Upper lobe of left lung (tissue), 4 donors: ENCODE measurements around the gene TUBGCP6.

Experiments used
- POLR2A ChIP-seq, 4 donors: fragments of 450-650 bp; IDR thresholded peaks; one replicate each; pipeline ENCODE4 v1.5.1; 2016 to 2017; ENCODE audit warnings: antibody characterized with exemption in 4 of 4, mild to moderate bottlenecking in 2 of 4
- POLR2AphosphoS5 ChIP-seq, 2 donors: sonication (generic); formaldehyde crosslinking; IDR thresholded peaks; one replicate each; pipeline ENCODE4 v1.5.1; 2017; ENCODE audit warnings: antibody characterized with exemption in 2 of 2
- TF ChIP-seq, protein P1 (sequence below), 6 experiments: fragments of 450-650 bp in 4 of 6; fragments of 200-600 bp in 2 of 6; sonication (generic) in 2 of 6; IDR thresholded peaks; one replicate each; pipeline ENCODE4 v1.5.1; 2016 to 2019; ENCODE audit warnings: antibody characterized with exemption in 6 of 6

GRCh38 chr22:50194037-50194805, 50.6 kb downstream of the TUBGCP6 start:
- TF ChIP-seq, protein P1, sequence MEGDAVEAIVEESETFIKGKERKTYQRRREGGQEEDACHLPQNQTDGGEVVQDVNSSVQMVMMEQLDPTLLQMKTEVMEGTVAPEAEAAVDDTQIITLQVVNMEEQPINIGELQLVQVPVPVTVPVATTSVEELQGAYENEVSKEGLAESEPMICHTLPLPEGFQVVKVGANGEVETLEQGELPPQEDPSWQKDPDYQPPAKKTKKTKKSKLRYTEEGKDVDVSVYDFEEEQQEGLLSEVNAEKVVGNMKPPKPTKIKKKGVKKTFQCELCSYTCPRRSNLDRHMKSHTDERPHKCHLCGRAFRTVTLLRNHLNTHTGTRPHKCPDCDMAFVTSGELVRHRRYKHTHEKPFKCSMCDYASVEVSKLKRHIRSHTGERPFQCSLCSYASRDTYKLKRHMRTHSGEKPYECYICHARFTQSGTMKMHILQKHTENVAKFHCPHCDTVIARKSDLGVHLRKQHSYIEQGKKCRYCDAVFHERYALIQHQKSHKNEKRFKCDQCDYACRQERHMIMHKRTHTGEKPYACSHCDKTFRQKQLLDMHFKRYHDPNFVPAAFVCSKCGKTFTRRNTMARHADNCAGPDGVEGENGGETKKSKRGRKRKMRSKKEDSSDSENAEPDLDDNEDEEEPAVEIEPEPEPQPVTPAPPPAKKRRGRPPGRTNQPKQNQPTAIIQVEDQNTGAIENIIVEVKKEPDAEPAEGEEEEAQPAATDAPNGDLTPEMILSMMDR (IDR thresholded peaks at IDR 0.05) = no peak
- TF ChIP-seq POLR2A (IDR thresholded peaks at IDR 0.05) (no peak), POLR2AphosphoS5 (IDR thresholded peaks at IDR 0.05) (no peak)
